Spinal cord (tissue), 10 donors: ENCODE results near the gene KRTAP1-4. TPM values are rescaled to one million over a fixed set of nuclear protein-coding genes. Genes with fewer than 3 reads are reported as not detected.
"Not testable (repeated sequence)": the region's sequence is repeated elsewhere in the genome, so short reads cannot be mapped to it uniquely, and the experiment has no call there.

ENCODE experiments used
- DNase-seq, 6 donors: peaks; one replicate each; pipeline versions ENCODE4 v3.0.0 to v3.0.0-alpha.2; 2013 to 2015; ENCODE audit warnings: low spot score in 6 of 6, low read depth in 4 of 6
- H3K27ac ChIP-seq: one replicate; pipeline ENCODE4 v1.5.1; 2013; ENCODE audit warnings: low read depth, low read length, control low read depth
- H3K27me3 ChIP-seq: one replicate; pipeline ENCODE4 v1.6.1; 2013; ENCODE audit warnings: low read length; ENCODE audit not compliant: control insufficient read depth, insufficient read depth
- H3K36me3 ChIP-seq: one replicate; pipeline ENCODE4 v1.6.1; 2013; ENCODE audit warnings: low read length; ENCODE audit not compliant: control insufficient read depth, insufficient read depth
- H3K4me1 ChIP-seq: one replicate; pipeline ENCODE4 v1.6.1; 2013; ENCODE audit warnings: low read length; ENCODE audit not compliant: control insufficient read depth, insufficient read depth
- H3K4me3 ChIP-seq: one replicate; pipeline ENCODE4 v1.5.1; 2013; ENCODE audit warnings: low read depth, low read length, control low read depth
- H3K9me3 ChIP-seq: one replicate; pipeline ENCODE4 v1.6.1; 2013; ENCODE audit warnings: low read length; ENCODE audit not compliant: control insufficient read depth, insufficient read depth
- WGBS: methylation state at CpG from one replicate; pipeline ENCODE4 v1.1.5; 2013; ENCODE audit warnings: missing lambda C conversion rate; ENCODE audit not compliant: insufficient coverage; 5-methylcytosine and 5-hydroxymethylcytosine counted together
- polyA plus RNA-seq, 2 donors: library from polyadenylated mRNA; unstranded; fragments of 120-200 nt; gene quantifications; one replicate each; pipeline ENCODE4 v1.2.1, GENCODE V29; 2013; ENCODE audit not compliant: insufficient read length in 2 of 2
- total RNA-seq, 2 donors: library from RNA; depleted of rRNA in 1 of 2; stranded (reverse); fragments of 120-200 nt in 1 of 2; fragments of >200 nt in 1 of 2; gene quantifications; one replicate each; pipeline versions ENCODE4 v1.2.3 to v1.2.4, GENCODE V29; 2013 to 2014
- donor health status: healthy.

KRTAP1-4 gene
- total and polyA plus RNA-seq, 4 donors, result not detected

DNA sequence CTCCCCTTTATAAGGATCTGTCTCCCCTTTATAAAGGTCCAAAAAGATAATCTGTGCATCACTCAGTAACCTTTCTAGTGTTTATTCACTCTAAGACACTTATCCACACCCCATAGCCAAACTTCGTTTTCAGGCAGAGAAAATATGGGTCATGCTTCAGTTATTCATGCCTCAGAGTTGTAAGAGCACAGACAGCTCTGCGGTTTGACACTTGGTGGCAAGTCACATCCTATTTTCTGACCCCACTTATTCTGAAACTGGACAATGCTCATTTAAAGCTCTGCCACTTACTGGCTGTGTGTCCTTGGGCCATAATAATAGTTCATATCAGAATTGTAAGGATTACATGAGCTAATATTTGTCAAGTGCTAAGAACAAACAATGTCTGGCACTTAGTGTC, 19.1 kb upstream of the KRTAP1-4 start:
- Histone ChIP-seq H3K27me3 (no peaks in the 10 kb centered on the region), H3K36me3 (no peaks in the 10 kb centered on the region), H3K4me3 (no peak overlapping the region), H3K27ac (no peak overlapping the region), H3K9me3 (no peaks in the 10 kb centered on the region), H3K4me1 (no peaks in the 10 kb centered on the region)
- no peak for DNase-seq
- 56% methylated on average over 2 of the region's 2 CpGs for WGBS

GRCh38 chr17:41048441-41048840, 18.4 kb upstream of the KRTAP1-4 start:
- Histone ChIP-seq H3K4me1 (no peaks in the 10 kb centered on the region), H3K27ac (no peak overlapping the region), H3K36me3 (no peaks in the 10 kb centered on the region), H3K4me3 (no peak overlapping the region), H3K27me3 (no peaks in the 10 kb centered on the region), H3K9me3 (no peaks in the 10 kb centered on the region)
- 73% methylated on average over 3 of the region's 7 CpGs for WGBS
- peak in 1 of 6 donors; percentile 4 for DNase-seq

- not testable (repeated sequence) for H3K4me3 ChIP-seq, DNase-seq, H3K9me3 ChIP-seq, H3K27ac ChIP-seq, H3K36me3 ChIP-seq, H3K27me3 ChIP-seq, H3K4me1 ChIP-seq
- 44% methylated on average over 5 of the region's 33 CpGs for WGBS
These were observed 16.9 kb upstream of the KRTAP1-4 start, which contains the start of gene KRTAP2-1 for GRCh38 chr17:41046735-41047465. Gene KRTAP2-1, minus strand, starts transcription at chr17:41047316. Its CDS starts 49 bp downstream, at chr17:41047267.

DNA sequence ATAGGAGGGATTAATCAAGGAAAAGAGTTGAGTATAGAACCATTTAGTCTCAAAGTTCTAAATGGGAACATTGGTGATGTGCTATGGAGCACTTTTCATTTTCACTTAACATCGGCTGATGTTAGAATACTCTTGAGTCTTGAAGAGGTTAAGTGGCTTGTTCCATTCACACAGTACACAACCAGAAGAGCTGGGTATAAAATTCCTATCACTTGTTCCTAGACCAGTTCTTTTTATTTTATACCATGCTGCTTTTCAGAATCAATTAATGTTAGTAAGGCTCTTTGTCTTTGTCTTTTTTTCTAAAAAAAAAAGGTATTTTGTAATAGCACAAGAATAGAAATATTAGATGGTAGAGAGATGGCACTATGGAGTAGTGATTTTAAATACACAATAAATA, 13.0 kb upstream of the KRTAP1-4 start:
- DNase-seq, result no peak
- no peak overlapping the region for H3K27ac ChIP-seq
- no peaks in the 10 kb centered on the region for H3K9me3 ChIP-seq
- H3K36me3 ChIP-seq, result no peaks in the 10 kb centered on the region
- H3K4me3 ChIP-seq, result no peak overlapping the region
- no peaks in the 10 kb centered on the region for H3K4me1 ChIP-seq
- H3K27me3 ChIP-seq, result no peaks in the 10 kb centered on the region
- no CpG with 5 or more reads among the region's 1 CpG for WGBS

GRCh38 chr17:41040783-41041571, 11.0 kb upstream of the KRTAP1-4 start, which contains the start of gene KRTAP1-1:
Gene KRTAP1-1, minus strand, starts transcription at chr17:41041450. Its CDS starts 53 bp downstream, at chr17:41041397.
- H3K9me3 ChIP-seq, H3K4me3 ChIP-seq, H3K36me3 ChIP-seq, H3K27ac ChIP-seq, H3K27me3 ChIP-seq, H3K4me1 ChIP-seq: not testable (repeated sequence)
- 74% methylated on average over 11 of the region's 14 CpGs for WGBS
- DNase-seq, result peak in 3 of 6 donors; percentile 5 to 55 (median 6)

DNA sequence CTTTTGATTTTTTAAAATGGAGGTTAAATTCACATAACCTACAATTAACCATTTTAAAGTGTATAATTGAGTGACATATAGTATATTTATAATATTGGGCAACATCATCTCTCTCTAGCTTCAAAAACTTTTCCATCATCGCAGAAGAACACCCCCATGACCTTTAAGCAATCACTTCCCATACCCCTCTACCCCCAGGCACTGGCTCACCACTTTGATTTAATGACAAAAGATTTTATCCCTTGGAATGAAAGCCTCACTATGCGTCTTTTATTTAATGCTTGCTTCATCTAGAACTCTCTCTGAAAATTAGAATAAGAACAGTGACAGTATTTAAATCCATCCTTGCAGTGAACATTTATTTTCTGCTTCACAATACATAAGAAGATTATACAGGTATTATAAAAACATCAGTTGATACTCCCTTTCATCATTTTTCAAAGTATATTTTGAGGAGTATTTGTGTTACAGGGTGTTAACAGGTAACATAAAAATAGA, 7.9 kb upstream of the KRTAP1-4 start:
- H3K9me3 ChIP-seq, result no peaks in the 10 kb centered on the region
- no peak for DNase-seq
- no peaks in the 10 kb centered on the region for H3K4me1 ChIP-seq
- 63% methylated on average over 1 of the region's 2 CpGs for WGBS
- no peak overlapping the region for H3K27ac ChIP-seq
- no peaks in the 10 kb centered on the region for H3K36me3 ChIP-seq
- no peaks in the 10 kb centered on the region for H3K27me3 ChIP-seq
- no peak overlapping the region for H3K4me3 ChIP-seq

GRCh38 chr17:41034346-41034935, 4.4 kb upstream of the KRTAP1-4 start, which contains the start of gene KRTAP1-3:
Gene KRTAP1-3, minus strand, starts transcription at chr17:41034874. Its CDS starts 53 bp downstream, at chr17:41034821.
- 88% methylated on average over 7 of the region's 10 CpGs for WGBS
- peak in 1 of 6 donors; percentile 41 for DNase-seq

DNA sequence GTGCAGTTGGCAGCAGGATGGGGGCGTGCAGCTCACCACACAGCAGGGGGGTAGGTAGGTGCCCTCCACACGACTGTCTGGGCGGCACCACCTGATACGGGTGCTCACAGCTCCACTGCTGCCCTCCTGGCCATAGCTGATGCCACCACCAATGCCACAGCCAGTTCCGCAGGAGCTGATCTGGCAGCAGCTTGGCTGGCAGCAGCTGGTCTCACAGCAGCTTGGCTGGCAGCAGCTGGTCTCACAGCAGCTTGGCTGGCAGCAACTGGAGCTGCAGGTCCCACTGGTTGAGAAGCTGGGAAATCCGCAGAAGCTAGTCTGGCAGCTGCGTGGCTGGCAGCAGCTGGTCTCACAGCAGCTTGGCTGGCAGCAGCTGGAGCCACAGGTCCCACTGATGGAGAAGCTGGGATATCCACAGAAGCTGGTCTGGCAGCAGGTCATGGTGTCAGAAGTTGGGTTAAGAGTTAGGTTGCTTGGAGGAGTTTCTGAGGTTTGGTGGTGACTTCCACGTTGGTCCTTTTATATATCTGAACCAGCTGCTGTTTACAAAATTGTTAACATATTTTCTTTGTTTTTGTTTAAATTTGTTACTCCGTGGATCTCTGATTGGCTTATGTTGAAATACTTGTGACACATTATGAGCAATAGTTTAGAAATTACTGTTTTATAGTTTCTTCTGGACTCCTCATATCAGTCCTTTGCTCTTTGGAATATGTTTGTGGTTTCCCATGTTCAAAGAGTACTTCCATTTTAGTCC, 3.1 kb downstream of the KRTAP1-4 start, which contains the start of gene KRTAP1-5:
Gene KRTAP1-5 (minus strand): TSS at position 494 of the 757 bp plus-strand sequence. CDS start 53 bp downstream, at position 441.
- H3K36me3 ChIP-seq, result no peaks in the 10 kb centered on the region
- no peaks in the 10 kb centered on the region for H3K27me3 ChIP-seq
- H3K9me3 ChIP-seq, result no peaks in the 10 kb centered on the region
- DNase-seq, result peak in 2 of 6 donors; percentile 4 to 65
- no peak within 1 kb of the TSS for H3K4me3 ChIP-seq
- H3K27ac ChIP-seq, result no peak within 1 kb of the TSS
- no peaks in the 10 kb centered on the region for H3K4me1 ChIP-seq
- 77% methylated on average over 7 of the region's 9 CpGs for WGBS

More at GRCh38 chr17:41034346-41034935, 4.4 kb upstream of the KRTAP1-4 start, which contains the start of gene KRTAP1-3:
- not testable (repeated sequence) for H3K27ac ChIP-seq, H3K27me3 ChIP-seq, H3K4me1 ChIP-seq, H3K9me3 ChIP-seq, H3K4me3 ChIP-seq, H3K36me3 ChIP-seq

DNA sequence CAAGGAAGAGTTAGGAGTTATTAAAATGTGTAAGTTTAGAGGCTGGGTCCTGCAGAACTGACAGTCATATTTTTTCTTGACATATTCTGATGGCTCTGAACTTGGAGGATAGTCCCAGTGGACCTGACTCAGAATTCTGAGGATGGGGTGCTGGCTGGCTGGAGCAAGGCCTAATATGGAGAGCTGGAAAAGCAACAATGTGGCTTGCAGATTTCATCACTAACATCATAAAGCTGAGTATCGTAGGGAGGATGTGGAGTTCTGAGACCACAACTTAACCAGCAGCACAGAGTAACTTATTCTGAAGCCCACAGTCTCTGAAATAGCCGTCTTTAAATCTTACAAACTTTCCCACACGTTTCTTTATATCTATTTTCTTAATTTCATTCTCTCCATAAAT, 5.3 kb downstream of the KRTAP1-4 start:
- no peaks in the 10 kb centered on the region for H3K27me3 ChIP-seq
- WGBS, result 83% methylated on average over 1 of the region's 3 CpGs
- no peaks in the 10 kb centered on the region for H3K4me1 ChIP-seq
- no peaks in the 10 kb centered on the region for H3K9me3 ChIP-seq
- H3K27ac ChIP-seq, result no peak overlapping the region
- no peak overlapping the region for H3K4me3 ChIP-seq
- no peak for DNase-seq
- H3K36me3 ChIP-seq, result no peaks in the 10 kb centered on the region
